Endothelial cell of umbilical vein (primary cell): ENCODE measurements around the gene MRPL4. TPM values are rescaled to one million over a fixed set of nuclear protein-coding genes. Genes with fewer than 3 reads are reported as not detected.

Source experiments
- BruUV-seq: library from RNA; stranded (reverse); fragments of 400-500 nt; replicated peaks from 2 replicates; lab custom pipeline; 2021; lab: Mats Ljungman, UMichigan
- CTCF ChIA-PET: fragments of 300-600, 350-600 bp; sonication (Branson Sonifier 250); formaldehyde crosslinking; loops from one replicate; lab custom pipeline; 2021; ENCODE audit warnings: antibody characterized with exemption, inconsistent platforms; lab: Charles Lee
- POLR2A ChIA-PET: fragments of 300-600, 350-600 bp; sonication (Branson Sonifier 250); formaldehyde crosslinking; loops from one replicate; lab custom pipeline; 2021; ENCODE audit warnings: antibody characterized with exemption, inconsistent platforms; lab: Charles Lee
- DNase-seq: peaks from one replicate; pipeline ENCODE4 v3.0.0-alpha.2; 2011; ENCODE audit warnings: low read depth, low spot score
- FAIRE-seq: peaks from 2 replicates; lab custom pipeline; 2011; peaks lifted over from hg19 to GRCh38; lab: Jason Lieb, UNC
- H2AFZ ChIP-seq: 2 replicates; pipeline ENCODE4 v1.6.0; 2012; ENCODE audit warnings: low read depth, low read length, control low read depth, inconsistent platforms
- H3K27ac ChIP-seq: 2 replicates; pipeline ENCODE4 v1.5.1; 2011; ENCODE audit warnings: low read depth, mild to moderate bottlenecking, control low read depth, low read length, moderate library complexity; ENCODE audit not compliant: insufficient read depth
- H3K27me3 ChIP-seq, 2 experiments: 2 replicates each; pipeline versions ENCODE4 v1.6.0 to v1.6.1; 2011; ENCODE audit warnings: low read length in 2 of 2, mixed read lengths in 1 of 2; ENCODE audit not compliant: control insufficient read depth in 2 of 2, insufficient read depth in 2 of 2
- H3K36me3 ChIP-seq, 2 experiments: 2 replicates in 1 of 2; 3 replicates in 1 of 2; pipeline ENCODE4 v1.5.1; 2011; ENCODE audit warnings: low read length in 2 of 2, mild to moderate bottlenecking in 1 of 2, moderate library complexity in 1 of 2; ENCODE audit not compliant: control insufficient read depth in 2 of 2, insufficient read depth in 2 of 2; ENCODE audit errors: extremely low read depth in 1 of 2
- H3K4me1 ChIP-seq: 3 replicates; pipeline ENCODE4 v1.5.1; 2011; ENCODE audit warnings: mild to moderate bottlenecking, low read length; ENCODE audit not compliant: control insufficient read depth, insufficient read depth; ENCODE audit errors: extremely low read depth
- H3K4me2 ChIP-seq: 2 replicates; pipeline ENCODE4 v1.6.1; 2011; ENCODE audit warnings: low read length, control low read depth, mixed read lengths; ENCODE audit not compliant: insufficient read depth
- H3K4me3 ChIP-seq, 3 experiments: fragments of 200-600 bp in 1 of 3; sonication (generic), shearing (Covaris generic) in 1 of 3; replicated peaks in 1 of 3; 2 replicates each; pipeline ENCODE4 v1.5.1; 2011 to 2016; ENCODE audit warnings: control low read depth in 3 of 3, low read length in 3 of 3, mild to moderate bottlenecking in 2 of 3, inconsistent platforms in 1 of 3, low read depth in 1 of 3, moderate library complexity in 1 of 3; ENCODE audit not compliant: insufficient read depth in 1 of 3
- H3K79me2 ChIP-seq: 2 replicates; pipeline ENCODE4 v1.6.0; 2012; ENCODE audit warnings: low read length, inconsistent platforms; ENCODE audit not compliant: control insufficient read depth, insufficient read depth
- H3K9ac ChIP-seq: replicated peaks from 2 replicates; pipeline ENCODE3; 2011; ENCODE audit warnings: low read length, control low read depth; ENCODE audit not compliant: insufficient read depth; ENCODE audit errors: extremely low read depth
- H3K9me1 ChIP-seq: replicated peaks from 3 replicates; pipeline ENCODE4 v1.6.0; 2011; ENCODE audit warnings: mild to moderate bottlenecking, low read length; ENCODE audit not compliant: control insufficient read depth, insufficient read depth; ENCODE audit errors: extremely low read depth
- H3K9me3 ChIP-seq: replicated peaks from 2 replicates; pipeline ENCODE4 v1.5.1; 2012; ENCODE audit warnings: low read length, inconsistent platforms; ENCODE audit not compliant: control insufficient read depth, insufficient read depth
- H4K20me1 ChIP-seq: replicated peaks from 2 replicates; pipeline ENCODE3; 2011; ENCODE audit warnings: mild to moderate bottlenecking, low read length; ENCODE audit not compliant: control insufficient read depth, insufficient read depth; ENCODE audit errors: extremely low read depth
- EZH2 ChIP-seq: IDR thresholded peaks from 2 replicates; pipeline ENCODE4 v1.6.1; 2012; ENCODE audit warnings: borderline replicate concordance, low read depth, mild to moderate bottlenecking, moderate library complexity, low read length, inconsistent platforms; ENCODE audit not compliant: severe bottlenecking
- FOS ChIP-seq: IDR thresholded peaks from 2 replicates; pipeline ENCODE4 v1.6.1; 2011; ENCODE audit warnings: mild to moderate bottlenecking, low read length, moderate library complexity, borderline replicate concordance; ENCODE audit not compliant: insufficient read depth
- GATA2 ChIP-seq: IDR thresholded peaks from 2 replicates; pipeline ENCODE4 v1.7.0; 2011; ENCODE audit warnings: low read depth, mild to moderate bottlenecking, moderate library complexity, mixed read lengths, low read length; ENCODE audit not compliant: insufficient read length, insufficient read depth
- JUN ChIP-seq: IDR thresholded peaks from 2 replicates; pipeline ENCODE4 v1.6.1; 2011; ENCODE audit warnings: borderline replicate concordance, low read depth; ENCODE audit not compliant: insufficient read length, insufficient read depth
- MYC ChIP-seq: IDR thresholded peaks from one replicate; pipeline ENCODE4 v1.6.1; 2011; ENCODE audit warnings: mild to moderate bottlenecking, low read depth, low read length
- POLR2A ChIP-seq: IDR thresholded peaks from 2 replicates; pipeline ENCODE4 v1.6.1; 2012; ENCODE audit warnings: low read depth, mild to moderate bottlenecking, control low read depth, low read length
- POLR2AphosphoS5 ChIP-seq: IDR thresholded peaks from 2 replicates; pipeline ENCODE4 v1.6.1; 2012; ENCODE audit warnings: low read depth, mild to moderate bottlenecking, control low read depth, low read length, moderate library complexity; ENCODE audit not compliant: insufficient read depth
- dilution Hi-C: fragments of 300-500 bp; cut with MboI; formaldehyde crosslinking; loops from one replicate; pipeline ENCODE4 v1.15.0; 2019; ENCODE audit warnings: low sequenced_read_pairs; ENCODE audit not compliant: extremely low pct_ligation_motif_present
- intact Hi-C: fragments of 100-400 bp; cut with micrococcal nuclease; formaldehyde crosslinking; loops from one replicate; pipeline ENCODE4 v1.10.0; 2022
- polyA plus RNA-seq, 4 experiments: library from polyadenylated mRNA; depleted of rRNA in 3 of 4; stranded (reverse) in 3 of 4; unstranded in 1 of 4; fragments of >200 nt; gene quantifications; 2 replicates each; pipeline versions ENCODE4 v1.2.1 to v1.2.3, GENCODE V29; 2011 to 2012; ENCODE audit warnings: missing spikeins in 1 of 4
- total RNA-seq: library from RNA; stranded (reverse); gene quantifications from 2 replicates; pipeline ENCODE4 v1.2.3, GENCODE V29; 2021
- TF ChIP-seq, protein P1 (sequence below): IDR thresholded peaks from 2 replicates; pipeline ENCODE4 v1.6.1; 2011; ENCODE audit not compliant: insufficient read depth, insufficient read length
- TF ChIP-seq, protein P2 (sequence below), 2 donors: IDR thresholded peaks; 1 replicate in 1 of 2; 2 replicates in 1 of 2; pipeline ENCODE4 v1.5.1; 2011; ENCODE audit warnings: low read length in 2 of 2, mild to moderate bottlenecking in 2 of 2, moderate library complexity in 2 of 2, control low read depth in 1 of 2, inconsistent platforms in 1 of 2, low read depth in 1 of 2; ENCODE audit not compliant: insufficient read depth in 1 of 2; ENCODE audit errors: extremely low read depth in 1 of 2

MRPL4 gene
- total and polyA plus RNA-seq, 2 donors (not counting 3 experiments of a cell fraction or from before 2014, with no cell fraction given), result 70.4 to 118 TPM

DNA sequence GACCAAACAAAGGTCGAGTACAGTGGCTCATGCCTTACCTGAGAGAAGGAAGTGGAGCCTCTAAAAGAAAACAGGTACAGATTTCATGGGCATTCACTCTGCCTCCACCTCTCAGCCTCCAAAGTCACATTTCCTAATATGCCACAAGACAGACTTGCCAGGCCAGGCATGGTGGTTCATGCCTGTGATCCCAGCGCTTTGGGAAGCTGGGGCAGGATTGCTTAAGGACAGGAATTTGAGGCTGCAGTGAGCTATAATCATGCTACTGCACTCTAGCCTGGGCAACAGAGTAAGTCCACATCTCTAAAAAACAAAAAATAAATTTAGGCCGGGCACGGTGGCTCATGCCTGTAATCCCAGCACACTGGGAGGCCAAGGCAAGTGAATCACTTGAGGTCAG is 46.4 kb upstream of the MRPL4 start:
- Histone ChIP-seq H3K9me3 (no peaks in the 10 kb centered on the region), H2AFZ (no peak overlapping the region), H4K20me1 (no peaks in the 10 kb centered on the region), H3K36me3 (no peaks in the 10 kb centered on the region), H3K4me3 (no peak overlapping the region), H3K27me3 (peaks cover 0 to 1% of the 10 kb centered on the region in 2 experiments), H3K79me2 (no peaks in the 10 kb centered on the region), H3K9me1 (no peaks in the 10 kb centered on the region), H3K27ac (no peak overlapping the region), H3K9ac (no peak overlapping the region), H3K4me1 (no peaks in the 10 kb centered on the region), H3K4me2 (no peak overlapping the region)
- dilution Hi-C loops, result no loop called here
- ChIA-PET POLR2A (no interaction called here), CTCF (interaction anchor here (0.8 to 1.5 kb wide), 5 partner anchors 9 to 53 kb away, joined by 3 to 4 read pairs (median 4); no protein-coding TSS in a partner anchor)
- FAIRE-seq (no peak), DNase-seq (no peak)
- intact Hi-C loops, result no loop called here
- BruUV-seq, result no TSS peak
- TF ChIP-seq MYC, result no peak

DNA sequence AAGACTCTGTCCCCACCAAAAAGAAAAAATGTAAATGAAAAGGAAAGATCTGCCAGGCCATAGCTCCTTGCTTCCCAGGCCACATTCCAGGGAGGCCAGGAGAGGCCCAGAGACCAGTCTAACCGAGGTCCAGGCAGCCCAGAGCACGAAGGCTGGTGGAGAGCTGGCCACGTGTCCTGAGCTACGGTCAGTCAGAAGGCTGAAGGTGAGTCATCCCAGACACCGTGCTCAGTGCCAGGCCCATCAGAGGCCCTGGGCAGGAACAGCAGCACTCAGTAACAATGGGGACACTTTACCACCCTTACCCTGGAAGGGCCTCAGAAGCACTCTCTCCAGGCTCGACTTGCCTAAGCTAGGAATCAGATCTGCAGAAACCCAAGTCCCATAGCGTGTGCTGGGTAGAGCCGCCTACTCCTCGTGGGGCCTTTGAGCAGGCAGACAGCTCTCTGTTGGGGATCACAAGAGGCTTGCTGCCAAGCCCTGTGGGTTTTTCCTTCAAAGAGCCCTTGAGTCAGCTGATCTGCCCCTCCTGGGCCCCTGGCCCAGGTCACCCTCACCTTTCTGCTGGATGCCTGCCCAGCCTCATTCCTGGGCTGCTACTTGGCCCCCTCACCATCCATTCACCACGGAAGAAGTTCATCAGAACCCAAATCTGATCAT is 45.7 kb upstream of the MRPL4 start:
- Histone ChIP-seq H3K9me3 (no peaks in the 10 kb centered on the region), H3K27me3 (peaks cover 0 to 1% of the 10 kb centered on the region in 2 experiments), H3K36me3 (no peaks in the 10 kb centered on the region), H3K27ac (no peak overlapping the region), H3K9me1 (no peaks in the 10 kb centered on the region), H3K4me2 (no peak overlapping the region), H3K79me2 (no peaks in the 10 kb centered on the region), H3K4me3 (no peak overlapping the region), H2AFZ (no peak overlapping the region), H3K9ac (no peak overlapping the region), H3K4me1 (no peaks in the 10 kb centered on the region), H4K20me1 (no peaks in the 10 kb centered on the region)
- ChIA-PET POLR2A (no interaction called here), CTCF (interaction anchor here (0.8 to 1.5 kb wide), 5 partner anchors 10 to 53 kb away, joined by 3 to 4 read pairs (median 4); no protein-coding TSS in a partner anchor)
- intact Hi-C loops (no loop called here), dilution Hi-C loops (no loop called here)
- BruUV-seq, result no TSS peak
- TF ChIP-seq, protein P1, sequence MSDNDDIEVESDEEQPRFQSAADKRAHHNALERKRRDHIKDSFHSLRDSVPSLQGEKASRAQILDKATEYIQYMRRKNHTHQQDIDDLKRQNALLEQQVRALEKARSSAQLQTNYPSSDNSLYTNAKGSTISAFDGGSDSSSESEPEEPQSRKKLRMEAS, result no peak
- no peak for TF ChIP-seq FOS
- no peak for TF ChIP-seq JUN
- TF ChIP-seq MYC, result no peak
- TF ChIP-seq GATA2, result no peak
- TF ChIP-seq, protein P2, sequence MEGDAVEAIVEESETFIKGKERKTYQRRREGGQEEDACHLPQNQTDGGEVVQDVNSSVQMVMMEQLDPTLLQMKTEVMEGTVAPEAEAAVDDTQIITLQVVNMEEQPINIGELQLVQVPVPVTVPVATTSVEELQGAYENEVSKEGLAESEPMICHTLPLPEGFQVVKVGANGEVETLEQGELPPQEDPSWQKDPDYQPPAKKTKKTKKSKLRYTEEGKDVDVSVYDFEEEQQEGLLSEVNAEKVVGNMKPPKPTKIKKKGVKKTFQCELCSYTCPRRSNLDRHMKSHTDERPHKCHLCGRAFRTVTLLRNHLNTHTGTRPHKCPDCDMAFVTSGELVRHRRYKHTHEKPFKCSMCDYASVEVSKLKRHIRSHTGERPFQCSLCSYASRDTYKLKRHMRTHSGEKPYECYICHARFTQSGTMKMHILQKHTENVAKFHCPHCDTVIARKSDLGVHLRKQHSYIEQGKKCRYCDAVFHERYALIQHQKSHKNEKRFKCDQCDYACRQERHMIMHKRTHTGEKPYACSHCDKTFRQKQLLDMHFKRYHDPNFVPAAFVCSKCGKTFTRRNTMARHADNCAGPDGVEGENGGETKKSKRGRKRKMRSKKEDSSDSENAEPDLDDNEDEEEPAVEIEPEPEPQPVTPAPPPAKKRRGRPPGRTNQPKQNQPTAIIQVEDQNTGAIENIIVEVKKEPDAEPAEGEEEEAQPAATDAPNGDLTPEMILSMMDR (IDR thresholded peaks at IDR 0.05; ENCODE audit: extremely low read depth in 1 of 2, insufficient read depth in 1 of 2, low read depth in 1 of 2, low read length in 2 of 2), result no peak
- TF ChIP-seq POLR2A, result no peak
- TF ChIP-seq EZH2, result no peak
- no peak for TF ChIP-seq POLR2AphosphoS5
- DNase-seq (no peak), FAIRE-seq (no peak)
